Mesenchymal stem cell (in vitro differentiated cells and primary cell): ENCODE data around the gene RPUSD4.

Source experiments
- DNase-seq: peaks from one replicate; pipeline ENCODE4 v3.0.0-alpha.2; 2013
- H2AFZ ChIP-seq: one replicate; pipeline ENCODE4 v1.6.1; 2013; ENCODE audit warnings: low read depth, mild to moderate bottlenecking, control low read depth, inconsistent platforms, low read length, moderate library complexity
- H2AK5ac ChIP-seq: 2 replicates; pipeline ENCODE4 v1.6.1; 2013; ENCODE audit warnings: low read length, moderate library complexity, mild to moderate bottlenecking, inconsistent platforms; ENCODE audit not compliant: severe bottlenecking
- H2BK120ac ChIP-seq: one replicate; pipeline ENCODE4 v1.6.1; 2013; ENCODE audit warnings: low read depth, mild to moderate bottlenecking, inconsistent platforms, low read length, moderate library complexity
- H2BK12ac ChIP-seq, 2 experiments: one replicate each; pipeline ENCODE4 v1.6.1; 2013; ENCODE audit warnings: inconsistent platforms in 2 of 2, low read length in 2 of 2, mild to moderate bottlenecking in 2 of 2, moderate library complexity in 2 of 2, control low read depth in 1 of 2
- H2BK15ac ChIP-seq: one replicate; pipeline ENCODE4 v1.6.1; 2013; ENCODE audit warnings: mild to moderate bottlenecking, low read depth, inconsistent platforms; ENCODE audit not compliant: poor library complexity, severe bottlenecking
- H2BK5ac ChIP-seq: 2 replicates; pipeline ENCODE4 v1.6.1; 2013; ENCODE audit warnings: low read depth, mild to moderate bottlenecking, low read length, control low read depth, inconsistent platforms; ENCODE audit not compliant: poor library complexity, severe bottlenecking
- H3K14ac ChIP-seq, 2 experiments: one replicate each; pipeline ENCODE4 v1.6.1; 2013; ENCODE audit warnings: inconsistent platforms in 2 of 2, low read length in 2 of 2, control low read depth in 1 of 2, mild to moderate bottlenecking in 1 of 2, moderate library complexity in 1 of 2
- H3K18ac ChIP-seq, 2 experiments: one replicate each; pipeline ENCODE4 v1.6.1; 2013; ENCODE audit warnings: inconsistent platforms in 2 of 2, low read length in 2 of 2, control low read depth in 1 of 2, low read depth in 1 of 2, mild to moderate bottlenecking in 1 of 2
- H3K23ac ChIP-seq, 2 experiments: one replicate each; pipeline ENCODE4 v1.6.1; 2013; ENCODE audit warnings: inconsistent platforms in 2 of 2, low read length in 2 of 2, mild to moderate bottlenecking in 2 of 2, moderate library complexity in 2 of 2, control low read depth in 1 of 2
- H3K27ac ChIP-seq: 2 replicates; pipeline ENCODE4 v1.5.1; 2013; ENCODE audit warnings: mild to moderate bottlenecking, moderate library complexity, low read length, control low read depth, inconsistent platforms; ENCODE audit not compliant: poor library complexity, severe bottlenecking
- H3K27me3 ChIP-seq, 2 experiments: 2 replicates each; pipeline versions ENCODE4 v1.6.1 to v1.7.0; 2013; ENCODE audit warnings: low read length in 2 of 2, mild to moderate bottlenecking in 2 of 2, moderate library complexity in 2 of 2, control low read depth in 1 of 2, inconsistent platforms in 1 of 2; ENCODE audit not compliant: control insufficient read depth in 1 of 2, insufficient read depth in 1 of 2
- H3K36me3 ChIP-seq, 2 experiments: 2 replicates each; pipeline versions ENCODE4 v1.6.1 to v1.7.0; 2013; ENCODE audit warnings: low read length in 2 of 2, control low read depth in 1 of 2, inconsistent platforms in 1 of 2, low read depth in 1 of 2, mild to moderate bottlenecking in 1 of 2; ENCODE audit not compliant: insufficient read depth in 2 of 2, control insufficient read depth in 1 of 2
- H3K4ac ChIP-seq, 2 experiments: one replicate each; pipeline ENCODE4 v1.6.1; 2013; ENCODE audit warnings: inconsistent platforms in 2 of 2, low read length in 2 of 2, mild to moderate bottlenecking in 2 of 2, moderate library complexity in 2 of 2, control low read depth in 1 of 2, low read depth in 1 of 2
- H3K4me1 ChIP-seq: 2 replicates; pipeline ENCODE4 v1.6.1; 2013; ENCODE audit warnings: low read depth, low read length, control low read depth; ENCODE audit not compliant: control insufficient read depth, insufficient read depth
- H3K4me2 ChIP-seq: 2 replicates; pipeline ENCODE4 v1.6.1; 2013; ENCODE audit warnings: low read length, mild to moderate bottlenecking, inconsistent platforms; ENCODE audit not compliant: poor library complexity, severe bottlenecking
- H3K4me3 ChIP-seq, 2 experiments: 2 replicates each; pipeline versions ENCODE4 v1.5.1 to v1.7.0; 2013; ENCODE audit warnings: low read length in 2 of 2, mild to moderate bottlenecking in 2 of 2, control low read depth in 1 of 2, low read depth in 1 of 2; ENCODE audit not compliant: insufficient read depth in 1 of 2
- H3K79me1 ChIP-seq: replicated peaks from 2 replicates; pipeline ENCODE4 v1.6.1; 2013; ENCODE audit warnings: mild to moderate bottlenecking, control low read depth, low read length, inconsistent platforms; ENCODE audit not compliant: poor library complexity, severe bottlenecking
- H3K9ac ChIP-seq: 2 replicates; pipeline ENCODE4 v1.7.0; 2013; ENCODE audit warnings: mild to moderate bottlenecking, low read length, moderate library complexity
- H3K9me3 ChIP-seq: 2 replicates; pipeline ENCODE4 v1.7.0; 2013; ENCODE audit warnings: mild to moderate bottlenecking, low read length; ENCODE audit not compliant: control insufficient read depth
- H4K8ac ChIP-seq: one replicate; pipeline ENCODE4 v1.6.1; 2013; ENCODE audit warnings: inconsistent platforms, mild to moderate bottlenecking, low read length, moderate library complexity
- H4K91ac ChIP-seq: one replicate; pipeline ENCODE4 v1.6.1; 2013; ENCODE audit warnings: mild to moderate bottlenecking, low read length, inconsistent platforms
- WGBS: methylation state at CpG from one replicate; pipeline ENCODE4 v1.1.7; 2013; ENCODE audit warnings: mixed read lengths; 5-methylcytosine and 5-hydroxymethylcytosine counted together

Gene RPUSD4

DNA sequence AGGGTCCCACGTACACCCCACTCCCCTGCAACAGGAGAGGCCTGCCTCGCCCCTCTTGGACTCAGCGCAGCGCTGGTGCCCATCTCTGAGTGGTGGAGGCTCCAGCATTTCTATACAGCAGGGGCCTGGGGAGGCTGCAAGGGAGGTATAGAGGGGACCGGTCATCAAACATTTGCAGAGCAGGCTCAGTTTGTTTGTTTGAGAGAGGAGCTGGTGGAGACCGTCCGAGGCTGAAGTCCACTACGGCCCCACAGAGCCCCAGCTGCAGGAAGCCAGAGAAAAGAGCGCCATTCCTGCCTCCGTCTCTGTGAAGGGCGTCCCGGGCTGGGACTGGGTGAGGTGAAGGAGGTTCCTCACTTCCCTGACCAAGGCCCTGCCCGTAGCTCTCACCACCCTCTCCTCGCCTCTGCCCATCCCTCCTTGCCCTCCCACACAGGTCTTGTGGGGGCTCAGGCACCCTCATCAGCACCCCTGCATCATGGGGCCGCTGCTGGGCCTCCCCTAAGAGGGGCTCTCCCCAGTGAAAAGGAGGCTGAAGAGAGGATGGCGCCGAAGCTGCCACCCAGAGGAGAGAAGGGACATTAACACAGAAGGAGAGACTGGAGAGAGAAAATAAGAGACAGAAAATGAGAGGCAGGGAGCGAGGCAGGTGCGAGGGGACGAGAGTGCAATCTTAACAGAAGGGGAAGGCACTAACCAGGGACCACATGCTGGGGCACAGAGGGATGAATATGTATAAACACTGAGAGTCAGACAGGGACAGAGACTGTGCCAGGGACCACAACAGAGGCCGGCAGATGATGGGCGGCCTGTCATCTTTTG, 24.5 kb downstream of the RPUSD4 start:
- Histone ChIP-seq H3K18ac (no peak overlapping the region), H2BK12ac (no peak overlapping the region), H3K4ac (no peak overlapping the region), H4K91ac (no peak overlapping the region), H2BK5ac (no peak overlapping the region), H2AK5ac (no peak overlapping the region), H3K36me3 (peaks cover 10 to 47% of the 10 kb centered on the region in 2 experiments), H3K23ac (no peak overlapping the region), H3K9ac (no peak overlapping the region), H2AFZ (no peak overlapping the region), H3K9me3 (no peaks in the 10 kb centered on the region), H4K8ac (no peak overlapping the region), H2BK120ac (no peak overlapping the region), H3K14ac (no peak overlapping the region), H2BK15ac (no peak overlapping the region), H3K4me2 (no peak overlapping the region), H3K27me3 (no peaks in the 10 kb centered on the region), H3K27ac (no peak overlapping the region), H3K79me1 (no peaks in the 10 kb centered on the region), H3K4me1 (peaks cover 13% of the 10 kb centered on the region), H3K4me3 (no peak overlapping the region)
- WGBS, result 82% methylated on average over 17 of the region's 22 CpGs
- DNase-seq, result no peak

DNA sequence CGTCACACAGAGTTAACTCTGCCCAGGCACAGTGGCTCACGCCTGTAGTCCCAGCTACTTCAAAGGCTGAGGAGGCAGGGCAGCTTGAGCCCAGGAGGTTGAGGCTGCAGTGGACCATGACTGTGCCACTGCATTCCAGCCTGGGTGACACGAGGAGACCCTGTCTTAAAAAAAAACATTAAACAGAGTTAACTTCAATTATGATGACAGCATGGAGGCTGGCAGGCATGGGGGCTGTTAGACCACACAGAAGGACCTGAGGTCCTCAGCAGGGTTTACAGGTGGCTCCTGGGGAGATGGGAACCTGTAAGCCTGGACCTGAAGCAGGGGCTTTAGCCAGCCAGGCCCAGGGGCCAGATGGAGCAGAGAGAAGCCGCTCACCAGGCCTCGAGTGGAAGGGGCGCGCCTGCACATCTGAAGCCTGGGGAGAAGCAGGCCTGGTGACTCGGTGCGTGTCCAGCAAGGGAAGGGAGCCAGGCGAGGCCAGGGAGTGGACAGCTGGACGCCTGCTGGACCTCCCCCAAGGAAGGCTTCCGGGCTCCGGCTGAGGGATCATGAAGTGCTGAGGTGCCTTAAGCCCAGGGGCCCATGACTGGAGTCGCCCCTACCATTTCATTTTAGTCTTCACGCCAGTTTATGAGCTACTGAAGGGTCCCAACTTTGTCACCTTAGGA, 25.3 kb downstream of the RPUSD4 start:
- no peak overlapping the region for H4K91ac ChIP-seq
- H3K9ac ChIP-seq, result peak overlapping the region; percentile 7
- no peak for DNase-seq
- H3K9me3 ChIP-seq, result no peaks in the 10 kb centered on the region
- H3K27me3 ChIP-seq, result no peaks in the 10 kb centered on the region
- H2BK12ac ChIP-seq, result no peak overlapping the region
- H2AK5ac ChIP-seq, result no peak overlapping the region
- 92% methylated on average over 14 of the region's 15 CpGs for WGBS
- H3K4me2 ChIP-seq, result no peak overlapping the region
- peaks cover 6 to 41% of the 10 kb centered on the region in 2 experiments for H3K36me3 ChIP-seq
- no peak overlapping the region for H3K27ac ChIP-seq
- no peak overlapping the region for H4K8ac ChIP-seq
- H3K14ac ChIP-seq, result no peak overlapping the region
- H3K4ac ChIP-seq, result no peak overlapping the region
- H2BK5ac ChIP-seq, result no peak overlapping the region
- no peak overlapping the region for H3K18ac ChIP-seq
- H3K23ac ChIP-seq, result no peak overlapping the region
- no peak overlapping the region for H2AFZ ChIP-seq
- no peak overlapping the region for H2BK15ac ChIP-seq
- no peaks in the 10 kb centered on the region for H3K79me1 ChIP-seq
- H3K4me1 ChIP-seq, result peaks cover 13% of the 10 kb centered on the region
- no peak overlapping the region for H3K4me3 ChIP-seq
- no peak overlapping the region for H2BK120ac ChIP-seq

DNA sequence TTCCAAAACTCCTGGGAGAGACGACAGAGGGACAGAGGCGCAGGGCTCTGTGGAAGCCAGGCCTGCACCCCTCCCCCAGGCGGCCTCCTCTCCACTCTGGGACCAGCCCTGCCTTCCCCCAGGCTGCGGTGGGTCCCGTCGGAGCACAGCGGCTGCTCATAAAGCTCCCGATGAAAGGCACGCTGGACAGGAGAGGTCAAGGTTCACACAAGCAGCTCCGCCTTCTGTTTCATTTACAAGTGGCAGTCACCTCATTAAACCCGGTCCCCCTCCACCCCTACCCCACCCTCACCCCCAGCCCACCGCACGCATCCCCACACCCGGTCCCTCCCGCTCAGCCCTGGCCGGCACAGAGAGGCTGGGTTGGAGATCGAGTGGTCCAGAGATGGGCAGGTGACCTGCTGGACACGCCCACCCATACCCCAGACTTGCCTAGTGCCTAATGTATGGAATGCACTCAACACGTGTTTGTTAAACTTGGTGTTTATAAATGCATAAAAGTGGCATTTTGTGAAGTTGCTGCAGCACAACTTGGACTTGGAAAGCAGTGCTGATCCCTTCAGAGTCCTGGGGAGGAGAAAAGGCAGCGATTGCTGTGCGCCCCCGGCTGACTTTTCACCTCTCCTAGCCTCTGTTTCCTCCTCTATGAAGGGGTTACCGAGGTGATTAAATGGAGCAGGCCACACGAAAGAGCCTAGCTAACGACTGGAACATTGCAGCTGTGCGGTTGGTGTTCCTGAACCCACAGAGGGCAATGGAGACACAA, 26.0 kb downstream of the RPUSD4 start:
- H3K27ac ChIP-seq, result no peak overlapping the region
- no peaks in the 10 kb centered on the region for H3K9me3 ChIP-seq
- peaks cover 13% of the 10 kb centered on the region for H3K4me1 ChIP-seq
- no peak overlapping the region for H3K4ac ChIP-seq
- WGBS, result 87% methylated on average over 25 of the region's 26 CpGs
- H3K9ac ChIP-seq, result no peak overlapping the region
- H3K14ac ChIP-seq, result no peak overlapping the region
- no peak overlapping the region for H2BK15ac ChIP-seq
- no peak overlapping the region for H4K91ac ChIP-seq
- H3K79me1 ChIP-seq, result no peaks in the 10 kb centered on the region
- no peak overlapping the region for H2BK5ac ChIP-seq
- no peak overlapping the region for H2AK5ac ChIP-seq
- no peak overlapping the region for H2BK120ac ChIP-seq
- H3K23ac ChIP-seq, result no peak overlapping the region
- no peaks in the 10 kb centered on the region for H3K27me3 ChIP-seq
- no peak overlapping the region for H2BK12ac ChIP-seq
- H4K8ac ChIP-seq, result no peak overlapping the region
- DNase-seq, result no peak
- H3K36me3 ChIP-seq, result peaks cover 0 to 36% of the 10 kb centered on the region in 2 experiments
- H2AFZ ChIP-seq, result no peak overlapping the region
- no peak overlapping the region for H3K18ac ChIP-seq
- H3K4me2 ChIP-seq, result no peak overlapping the region
- H3K4me3 ChIP-seq, result no peak overlapping the region
